Bronchial epithelial cell (primary cell): ENCODE data around the gene ZNF665. TPM values are rescaled to one million over a fixed set of nuclear protein-coding genes. Genes with fewer than 3 reads are reported as not detected.

ENCODE experiments used
- DNase-seq: peaks from one replicate; pipeline ENCODE4 v3.0.0-alpha.2; 2010; ENCODE audit warnings: low read depth
- FAIRE-seq: peaks from 2 replicates; lab custom pipeline; 2011; peaks lifted over from hg19 to GRCh38; lab: Jason Lieb, UNC
- H3K27me3 ChIP-seq: 2 replicates; pipeline ENCODE4 v1.5.1; 2011; ENCODE audit warnings: low read length; ENCODE audit not compliant: control insufficient read depth, insufficient read depth
- H3K36me3 ChIP-seq: 2 replicates; pipeline ENCODE4 v1.5.1; 2011; ENCODE audit warnings: low read length; ENCODE audit not compliant: control insufficient read depth, insufficient read depth
- H3K4me3 ChIP-seq: 2 replicates; pipeline ENCODE4 v1.5.1; 2011; ENCODE audit warnings: mild to moderate bottlenecking, low read depth, low read length, control low read depth
- CTCF ChIP-seq: IDR thresholded peaks from 2 replicates; pipeline ENCODE4 v1.5.1; 2011; ENCODE audit warnings: mild to moderate bottlenecking, moderate library complexity, low read length, control low read depth, inconsistent platforms; ENCODE audit not compliant: insufficient read depth, severe bottlenecking
- total RNA-seq: library from RNA; depleted of rRNA; stranded (reverse); fragments of >200 nt; gene quantifications from 2 replicates; pipeline ENCODE4 v1.2.1, GENCODE V29; 2014

Gene ZNF665
- total RNA-seq, 1 donor from 2014 or later, result 1.6 TPM

- H3K36me3 ChIP-seq, result no peaks in the 10 kb centered on the region
- H3K4me3 ChIP-seq, result no peak overlapping the region
- TF ChIP-seq CTCF, result no peak
- DNase-seq (no peak), FAIRE-seq (no peak)
- no peaks in the 10 kb centered on the region for H3K27me3 ChIP-seq
Measured at GRCh38 chr19:53183146-53183764, 9.9 kb downstream of the ZNF665 start.

GRCh38 chr19:53182202-53182601 lies 11.0 kb downstream of the ZNF665 start:
- Histone ChIP-seq H3K4me3 (no peak overlapping the region), H3K27me3 (no peaks in the 10 kb centered on the region), H3K36me3 (no peaks in the 10 kb centered on the region)
- DNase-seq, result no peak
- no peak for FAIRE-seq
- no peak for TF ChIP-seq CTCF

GRCh38 chr19:53177986-53178385 lies 15.2 kb downstream of the ZNF665 start:
- H3K27me3 ChIP-seq, result no peaks in the 10 kb centered on the region
- H3K36me3 ChIP-seq, result no peaks in the 10 kb centered on the region
- no peak for TF ChIP-seq CTCF
- no peak for FAIRE-seq
- DNase-seq, result no peak
- no peak overlapping the region for H3K4me3 ChIP-seq

- DNase-seq (peak; percentile 34), FAIRE-seq (no peak)
- Histone ChIP-seq H3K4me3 (no peak overlapping the region), H3K27me3 (no peaks in the 10 kb centered on the region), H3K36me3 (no peaks in the 10 kb centered on the region)
- TF ChIP-seq CTCF, result no peak
Measured at GRCh38 chr19:53172889-53173288, 20.3 kb downstream of the ZNF665 start.

GRCh38 chr19:53165691-53166091 lies 27.5 kb downstream of the ZNF665 start:
- Histone ChIP-seq H3K4me3 (no peak overlapping the region), H3K27me3 (no peaks in the 10 kb centered on the region), H3K36me3 (no peaks in the 10 kb centered on the region)
- FAIRE-seq, result no peak
- no peak for TF ChIP-seq CTCF
- no peak for DNase-seq

GRCh38 chr19:53161123-53161522 lies 32.0 kb downstream of the ZNF665 start:
- no peaks in the 10 kb centered on the region for H3K27me3 ChIP-seq
- H3K36me3 ChIP-seq, result no peaks in the 10 kb centered on the region
- no peak for DNase-seq
- no peak overlapping the region for H3K4me3 ChIP-seq
- peak; percentile 92 for FAIRE-seq
- no peak for TF ChIP-seq CTCF
